DOHH2 (cell line): ENCODE results near the gene SMAD4.

Source experiments
- H3F3A ChIP-seq: fragments of 200-600 bp; sonication (generic), shearing (Covaris generic); 2 replicates; pipeline ENCODE4 v1.6.0; 2016; ENCODE audit warnings: antibody characterized with exemption, mild to moderate bottlenecking; ENCODE audit not compliant: control insufficient read depth, insufficient read depth
- H3K27ac ChIP-seq: fragments of 200-600 bp; sonication (generic); 2 replicates; pipeline ENCODE4 v1.5.1; 2014; ENCODE audit warnings: low read depth, mild to moderate bottlenecking, low read length, moderate library complexity
- H3K27me3 ChIP-seq: fragments of 200-600 bp; sonication (generic); 2 replicates; pipeline ENCODE4 v1.6.1; 2014; ENCODE audit warnings: mild to moderate bottlenecking, low read length, mixed read lengths; ENCODE audit not compliant: control insufficient read depth
- H3K36me3 ChIP-seq: fragments of 200-600 bp; sonication (generic); 2 replicates; pipeline ENCODE4 v1.6.1; 2014; ENCODE audit warnings: mild to moderate bottlenecking, low read length, moderate library complexity, mixed read lengths; ENCODE audit not compliant: control insufficient read depth
- H3K4me1 ChIP-seq: fragments of 200-600 bp; sonication (generic); 2 replicates; pipeline ENCODE4 v1.6.1; 2014; ENCODE audit warnings: mild to moderate bottlenecking, low read length, mixed read lengths; ENCODE audit not compliant: control insufficient read depth
- H3K4me2 ChIP-seq: fragments of 200-600 bp; sonication (generic); 2 replicates; pipeline ENCODE4 v1.6.0; 2014; ENCODE audit warnings: mild to moderate bottlenecking, low read length, moderate library complexity
- H3K4me3 ChIP-seq: fragments of 200-600 bp; sonication (generic); 2 replicates; pipeline ENCODE4 v1.5.1; 2014; ENCODE audit warnings: mild to moderate bottlenecking, low read length, mixed read lengths
- H3K79me2 ChIP-seq: fragments of 200-600 bp; sonication (generic); 2 replicates; pipeline ENCODE4 v1.6.1; 2014; ENCODE audit warnings: mild to moderate bottlenecking, low read length, mixed read lengths; ENCODE audit not compliant: control insufficient read depth
- H3K9me2 ChIP-seq: fragments of 200-600 bp; sonication (generic); replicated peaks from 2 replicates; pipeline ENCODE4 v1.6.1; 2014; ENCODE audit warnings: mild to moderate bottlenecking, low read length, mixed read lengths; ENCODE audit not compliant: control insufficient read depth
- H3K9me3 ChIP-seq: fragments of 200-600 bp; sonication (generic); 2 replicates; pipeline ENCODE4 v1.6.1; 2014; ENCODE audit warnings: antibody characterized with exemption, low read length, mixed read lengths; ENCODE audit not compliant: control insufficient read depth, insufficient read depth
- H4K20me1 ChIP-seq: fragments of 200-600 bp; sonication (generic); 2 replicates; pipeline ENCODE4 v1.6.0; 2014; ENCODE audit warnings: low read depth, mild to moderate bottlenecking, antibody characterized with exemption, low read length, moderate library complexity; ENCODE audit not compliant: control insufficient read depth, insufficient read depth
- CTCF ChIP-seq: fragments of 200-600 bp; sonication (generic); IDR thresholded peaks from one replicate; pipeline ENCODE4 v1.5.1; 2014; ENCODE audit warnings: antibody characterized with exemption, mild to moderate bottlenecking, low read depth, low read length; ENCODE audit not compliant: poor library complexity, severe bottlenecking
- EZH2phosphoT487 ChIP-seq: fragments of 200-600 bp; sonication (generic); IDR thresholded peaks from 2 replicates; pipeline ENCODE4 v1.6.1; 2017; ENCODE audit warnings: borderline replicate concordance, mild to moderate bottlenecking, antibody characterized with exemption, low read length, moderate library complexity, mixed read lengths

SMAD4 gene

GRCh38 chr18:50982802-50983179, 47.2 kb upstream of the SMAD4 start:
- Histone ChIP-seq H3K9me2 (no peaks in the 10 kb centered on the region), H3K79me2 (peaks cover 5% of the 10 kb centered on the region), H3K4me1 (no peaks in the 10 kb centered on the region), H3K9me3 (0 out of 2 replicates have a peak, but pooled peaks cover under 1% of the 10 kb centered on the region), H3K27me3 (no peaks in the 10 kb centered on the region), H3K4me2 (no peak overlapping the region), H3K36me3 (peaks cover 29% of the 10 kb centered on the region), H3F3A (no peaks in the 10 kb centered on the region), H3K4me3 (no peak overlapping the region), H4K20me1 (no peaks in the 10 kb centered on the region), H3K27ac (no peak overlapping the region)
- TF ChIP-seq EZH2phosphoT487: no peak
- TF ChIP-seq CTCF: peak; percentile 29

GRCh38 chr18:50986360-50987087, 43.5 kb upstream of the SMAD4 start:
- TF ChIP-seq CTCF: no peak
- TF ChIP-seq EZH2phosphoT487: no peak
- peaks cover 10% of the 10 kb centered on the region for H3K36me3 ChIP-seq
- no peaks in the 10 kb centered on the region for H3F3A ChIP-seq
- peaks cover 5% of the 10 kb centered on the region for H3K79me2 ChIP-seq
- H3K4me1 ChIP-seq: no peaks in the 10 kb centered on the region
- H3K9me2 ChIP-seq: no peaks in the 10 kb centered on the region
- H3K4me3 ChIP-seq: no peak overlapping the region
- no peaks in the 10 kb centered on the region for H3K27me3 ChIP-seq
- H4K20me1 ChIP-seq: no peaks in the 10 kb centered on the region
- H3K27ac ChIP-seq: no peak overlapping the region
- no peak overlapping the region for H3K4me2 ChIP-seq
- H3K9me3 ChIP-seq: no peaks in the 10 kb centered on the region

GRCh38 chr18:50987261-50987660, 42.8 kb upstream of the SMAD4 start:
- no peaks in the 10 kb centered on the region for H4K20me1 ChIP-seq
- H3K4me2 ChIP-seq: no peak overlapping the region
- no peaks in the 10 kb centered on the region for H3K9me3 ChIP-seq
- H3F3A ChIP-seq: no peaks in the 10 kb centered on the region
- no peaks in the 10 kb centered on the region for H3K4me1 ChIP-seq
- peaks cover 8% of the 10 kb centered on the region for H3K36me3 ChIP-seq
- H3K9me2 ChIP-seq: no peaks in the 10 kb centered on the region
- TF ChIP-seq CTCF: no peak
- no peak for TF ChIP-seq EZH2phosphoT487
- no peak overlapping the region for H3K27ac ChIP-seq
- H3K79me2 ChIP-seq: peaks cover 4% of the 10 kb centered on the region
- no peak overlapping the region for H3K4me3 ChIP-seq
- H3K27me3 ChIP-seq: no peaks in the 10 kb centered on the region
